Suprapubic skin (tissue), 4 donors: ENCODE results near the gene SHROOM4. TPM values are rescaled to one million over a fixed set of nuclear protein-coding genes. Genes with fewer than 3 reads are reported as not detected.

Experiments used
- DNase-seq, 2 donors: peaks; one replicate each; pipeline ENCODE4 v3.0.0-alpha.2; 2019; ENCODE audit warnings: low spot score in 2 of 2
- H3K27ac ChIP-seq: fragments of 200-600 bp; sonication (generic); one replicate; pipeline ENCODE4 v1.5.1; 2019
- H3K27me3 ChIP-seq: fragments of 200-600 bp; sonication (generic); one replicate; pipeline ENCODE4 v1.5.1; 2019
- H3K36me3 ChIP-seq: fragments of 200-600 bp; sonication (generic); one replicate; pipeline ENCODE4 v1.5.1; 2019
- H3K4me1 ChIP-seq: fragments of 200-600 bp; sonication (generic); one replicate; pipeline ENCODE4 v1.5.1; 2019
- H3K4me3 ChIP-seq: fragments of 200-600 bp; sonication (generic); one replicate; pipeline ENCODE4 v1.5.1; 2019; ENCODE audit warnings: mild to moderate bottlenecking
- H3K9me3 ChIP-seq: fragments of 200-600 bp; sonication (generic); one replicate; pipeline ENCODE4 v1.5.1; 2019
- EP300 ChIP-seq: sonication (generic); formaldehyde crosslinking; IDR thresholded peaks from one replicate; pipeline ENCODE4 v1.6.1; 2017; ENCODE audit warnings: antibody characterized with exemption
- POLR2A ChIP-seq, 2 donors: fragments of 450-650 bp; IDR thresholded peaks; one replicate each; pipeline ENCODE4 v1.6.1; 2017; ENCODE audit warnings: antibody characterized with exemption in 2 of 2, mild to moderate bottlenecking in 2 of 2, moderate library complexity in 2 of 2
- POLR2AphosphoS5 ChIP-seq, 3 donors: sonication (generic); formaldehyde crosslinking; IDR thresholded peaks; one replicate each; pipeline ENCODE4 v1.6.1; 2017; ENCODE audit warnings: antibody characterized with exemption in 3 of 3
- WGBS: methylation state at CpG from one replicate; pipeline ENCODE4 v1.1.5; 2018; 5-methylcytosine and 5-hydroxymethylcytosine counted together
- total RNA-seq, 4 donors: library from RNA; depleted of rRNA; stranded (reverse); fragments of >200 nt; gene quantifications; one replicate each; pipeline ENCODE4 v1.1.0, GENCODE V29; 2016
- TF ChIP-seq, protein P1 (sequence below), 2 donors: fragments of 200-600 bp in 1 of 2; fragments of 450-650 bp in 1 of 2; sonication (generic) in 1 of 2; IDR thresholded peaks; one replicate each; pipeline ENCODE4 v1.5.1; 2016 to 2019; ENCODE audit warnings: antibody characterized with exemption in 2 of 2, mild to moderate bottlenecking in 1 of 2, moderate library complexity in 1 of 2

SHROOM4 gene
- total RNA-seq, 4 donors from 2014 or later = 2.3 to 10.0 (median 4.4) TPM

- WGBS = 67% methylated on average over 1 of the region's 1 CpG
- H3K36me3 ChIP-seq = no peaks in the 10 kb centered on the region
- H3K9me3 ChIP-seq = no peaks in the 10 kb centered on the region
- H3K27ac ChIP-seq = no peak overlapping the region
- H3K27me3 ChIP-seq = no peaks in the 10 kb centered on the region
- TF ChIP-seq POLR2A (IDR thresholded peaks at IDR 0.05) = no peak
- TF ChIP-seq, protein P1, sequence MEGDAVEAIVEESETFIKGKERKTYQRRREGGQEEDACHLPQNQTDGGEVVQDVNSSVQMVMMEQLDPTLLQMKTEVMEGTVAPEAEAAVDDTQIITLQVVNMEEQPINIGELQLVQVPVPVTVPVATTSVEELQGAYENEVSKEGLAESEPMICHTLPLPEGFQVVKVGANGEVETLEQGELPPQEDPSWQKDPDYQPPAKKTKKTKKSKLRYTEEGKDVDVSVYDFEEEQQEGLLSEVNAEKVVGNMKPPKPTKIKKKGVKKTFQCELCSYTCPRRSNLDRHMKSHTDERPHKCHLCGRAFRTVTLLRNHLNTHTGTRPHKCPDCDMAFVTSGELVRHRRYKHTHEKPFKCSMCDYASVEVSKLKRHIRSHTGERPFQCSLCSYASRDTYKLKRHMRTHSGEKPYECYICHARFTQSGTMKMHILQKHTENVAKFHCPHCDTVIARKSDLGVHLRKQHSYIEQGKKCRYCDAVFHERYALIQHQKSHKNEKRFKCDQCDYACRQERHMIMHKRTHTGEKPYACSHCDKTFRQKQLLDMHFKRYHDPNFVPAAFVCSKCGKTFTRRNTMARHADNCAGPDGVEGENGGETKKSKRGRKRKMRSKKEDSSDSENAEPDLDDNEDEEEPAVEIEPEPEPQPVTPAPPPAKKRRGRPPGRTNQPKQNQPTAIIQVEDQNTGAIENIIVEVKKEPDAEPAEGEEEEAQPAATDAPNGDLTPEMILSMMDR (IDR thresholded peaks at IDR 0.05) = no peak
- no peak for TF ChIP-seq POLR2AphosphoS5 (IDR thresholded peaks at IDR 0.05)
- TF ChIP-seq EP300 = no peak
- no peaks in the 10 kb centered on the region for H3K4me1 ChIP-seq
- no peak overlapping the region for H3K4me3 ChIP-seq
- DNase-seq = no peak
Measured at GRCh38 chrX:50723006-50723405, 91.0 kb downstream of the SHROOM4 start.

GRCh38 chrX:50721764-50722521 lies 92.1 kb downstream of the SHROOM4 start:
- H3K9me3 ChIP-seq = no peaks in the 10 kb centered on the region
- no peak overlapping the region for H3K4me3 ChIP-seq
- 56% methylated on average over 1 of the region's 1 CpG for WGBS
- H3K4me1 ChIP-seq = no peaks in the 10 kb centered on the region
- H3K36me3 ChIP-seq = no peaks in the 10 kb centered on the region
- TF ChIP-seq POLR2A (IDR thresholded peaks at IDR 0.05) = no peak
- TF ChIP-seq, protein P1 (IDR thresholded peaks at IDR 0.05) = no peak
- TF ChIP-seq POLR2AphosphoS5 (IDR thresholded peaks at IDR 0.05) = no peak
- TF ChIP-seq EP300 = no peak
- no peak overlapping the region for H3K27ac ChIP-seq
- H3K27me3 ChIP-seq = no peaks in the 10 kb centered on the region
- no peak for DNase-seq

GRCh38 chrX:50719614-50720013 lies 94.4 kb downstream of the SHROOM4 start:
- no peak for DNase-seq
- H3K9me3 ChIP-seq = no peaks in the 10 kb centered on the region
- WGBS = 92% methylated on average over 2 of the region's 2 CpGs
- no peak overlapping the region for H3K27ac ChIP-seq
- no peaks in the 10 kb centered on the region for H3K36me3 ChIP-seq
- H3K4me1 ChIP-seq = no peaks in the 10 kb centered on the region
- H3K27me3 ChIP-seq = no peaks in the 10 kb centered on the region
- no peak overlapping the region for H3K4me3 ChIP-seq
- TF ChIP-seq POLR2AphosphoS5 (IDR thresholded peaks at IDR 0.05) (no peak), EP300 (no peak), POLR2A (IDR thresholded peaks at IDR 0.05) (no peak)
- TF ChIP-seq, protein P1 (IDR thresholded peaks at IDR 0.05) = no peak

DNA sequence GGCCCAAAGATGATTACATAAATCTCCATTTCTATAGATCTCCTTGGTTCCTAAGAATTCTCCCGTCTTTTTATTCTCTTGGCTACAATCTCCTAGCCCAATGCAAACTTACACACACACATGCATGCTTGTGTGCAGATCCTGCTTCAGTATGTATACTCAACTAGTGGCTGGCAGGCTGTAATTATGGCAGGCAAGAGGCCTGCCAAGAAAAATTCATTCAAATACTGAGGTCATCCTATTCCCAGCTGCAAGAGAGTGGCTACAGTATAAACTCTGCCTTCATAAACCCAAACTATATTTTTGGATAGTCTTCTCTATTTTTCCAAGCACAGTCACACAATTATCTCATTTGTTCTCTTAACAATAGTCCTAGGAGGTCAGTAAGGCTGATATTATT lies 95.2 kb downstream of the SHROOM4 start:
- Histone ChIP-seq H3K36me3 (no peaks in the 10 kb centered on the region), H3K4me3 (no peak overlapping the region), H3K27me3 (no peaks in the 10 kb centered on the region), H3K4me1 (no peaks in the 10 kb centered on the region), H3K27ac (no peak overlapping the region), H3K9me3 (no peaks in the 10 kb centered on the region)
- TF ChIP-seq EP300 (no peak), POLR2AphosphoS5 (IDR thresholded peaks at IDR 0.05) (no peak), POLR2A (IDR thresholded peaks at IDR 0.05) (no peak)
- TF ChIP-seq, protein P1 (IDR thresholded peaks at IDR 0.05) = no peak
- 76% methylated on average over 1 of the region's 1 CpG for WGBS
- no peak for DNase-seq

- no peaks in the 10 kb centered on the region for H3K9me3 ChIP-seq
- DNase-seq = no peak
- no peak overlapping the region for H3K27ac ChIP-seq
- no peaks in the 10 kb centered on the region for H3K27me3 ChIP-seq
- 92% methylated on average over 4 of the region's 4 CpGs for WGBS
- H3K36me3 ChIP-seq = no peaks in the 10 kb centered on the region
- no peak overlapping the region for H3K4me3 ChIP-seq
- TF ChIP-seq POLR2AphosphoS5 (IDR thresholded peaks at IDR 0.05) (no peak), POLR2A (IDR thresholded peaks at IDR 0.05) (no peak), EP300 (no peak)
- TF ChIP-seq, protein P1 (IDR thresholded peaks at IDR 0.05) = no peak
- H3K4me1 ChIP-seq = no peaks in the 10 kb centered on the region
Measured at GRCh38 chrX:50716706-50717105, 97.3 kb downstream of the SHROOM4 start.
